Chondrocyte (in vitro differentiated cells): ENCODE data around the gene PCDHAC1. TPM values are rescaled to one million over a fixed set of nuclear protein-coding genes. Genes with fewer than 3 reads are reported as not detected.

ENCODE experiments used
- DNase-seq: peaks from one replicate; pipeline ENCODE4 v3.0.0; 2021; ENCODE audit warnings: mixed read lengths, low spot score
- H3K27ac Mint-ChIP-seq: one replicate; pipeline ENCODE4 v1.8.0; 2021; ENCODE audit warnings: mild to moderate bottlenecking, moderate library complexity, mixed read lengths; ENCODE audit not compliant: unreplicated experiment
- H3K27me3 Mint-ChIP-seq: 2 replicates; pipeline ENCODE4 v1.8.0; 2021; ENCODE audit warnings: low read depth, mixed read lengths
- H3K36me3 Mint-ChIP-seq: 2 replicates; pipeline ENCODE4 v1.8.0; 2021; ENCODE audit warnings: low read depth, mixed read lengths
- H3K4me1 Mint-ChIP-seq: 2 replicates; pipeline ENCODE4 v1.8.0; 2021; ENCODE audit warnings: low read depth, mild to moderate bottlenecking, mixed read lengths
- H3K4me3 Mint-ChIP-seq: one replicate; pipeline ENCODE4 v1.8.0; 2021; ENCODE audit warnings: mild to moderate bottlenecking, moderate library complexity, mixed read lengths; ENCODE audit not compliant: unreplicated experiment
- H3K9me3 Mint-ChIP-seq: 2 replicates; pipeline ENCODE4 v1.8.0; 2021; ENCODE audit warnings: low read depth, mixed read lengths
- total RNA-seq: library from RNA; stranded (reverse); gene quantifications from 3 replicates; pipeline ENCODE4 v1.2.1, GENCODE V29; 2021
- TF ChIP-seq, protein P1 (sequence below): fragments of 200-600 bp; sonication (generic); IDR thresholded peaks from 2 replicates; pipeline ENCODE4 v1.5.0; 2021; ENCODE audit warnings: antibody characterized with exemption, mild to moderate bottlenecking, moderate library complexity

Gene PCDHAC1
- total RNA-seq, 1 donor from 2014 or later = 7.2 TPM

DNA sequence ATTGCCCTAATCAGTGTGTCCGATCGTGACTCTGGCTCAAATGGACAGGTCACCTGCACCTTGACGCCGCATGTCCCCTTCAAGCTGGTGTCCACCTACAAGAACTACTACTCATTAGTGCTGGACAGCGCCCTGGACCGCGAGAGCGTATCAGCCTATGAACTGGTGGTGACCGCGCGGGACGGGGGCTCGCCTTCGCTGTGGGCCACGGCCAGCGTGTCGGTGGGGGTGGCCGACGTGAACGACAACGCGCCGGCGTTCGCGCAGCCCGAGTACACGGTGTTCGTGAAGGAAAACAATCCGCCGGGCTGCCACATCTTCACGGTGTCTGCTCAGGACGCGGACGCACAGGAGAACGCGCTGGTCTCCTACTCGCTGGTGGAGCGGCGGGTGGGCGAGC is 42.7 kb upstream of the PCDHAC1 start:
- TF ChIP-seq, protein P1, sequence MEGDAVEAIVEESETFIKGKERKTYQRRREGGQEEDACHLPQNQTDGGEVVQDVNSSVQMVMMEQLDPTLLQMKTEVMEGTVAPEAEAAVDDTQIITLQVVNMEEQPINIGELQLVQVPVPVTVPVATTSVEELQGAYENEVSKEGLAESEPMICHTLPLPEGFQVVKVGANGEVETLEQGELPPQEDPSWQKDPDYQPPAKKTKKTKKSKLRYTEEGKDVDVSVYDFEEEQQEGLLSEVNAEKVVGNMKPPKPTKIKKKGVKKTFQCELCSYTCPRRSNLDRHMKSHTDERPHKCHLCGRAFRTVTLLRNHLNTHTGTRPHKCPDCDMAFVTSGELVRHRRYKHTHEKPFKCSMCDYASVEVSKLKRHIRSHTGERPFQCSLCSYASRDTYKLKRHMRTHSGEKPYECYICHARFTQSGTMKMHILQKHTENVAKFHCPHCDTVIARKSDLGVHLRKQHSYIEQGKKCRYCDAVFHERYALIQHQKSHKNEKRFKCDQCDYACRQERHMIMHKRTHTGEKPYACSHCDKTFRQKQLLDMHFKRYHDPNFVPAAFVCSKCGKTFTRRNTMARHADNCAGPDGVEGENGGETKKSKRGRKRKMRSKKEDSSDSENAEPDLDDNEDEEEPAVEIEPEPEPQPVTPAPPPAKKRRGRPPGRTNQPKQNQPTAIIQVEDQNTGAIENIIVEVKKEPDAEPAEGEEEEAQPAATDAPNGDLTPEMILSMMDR = no peak
- no peak overlapping the region for H3K4me3 Mint-ChIP-seq
- H3K27me3 Mint-ChIP-seq = no peaks in the 10 kb centered on the region
- peaks cover 15% of the 10 kb centered on the region for H3K9me3 Mint-ChIP-seq
- peak; percentile 84 for DNase-seq
- H3K4me1 Mint-ChIP-seq = peaks cover 9% of the 10 kb centered on the region
- H3K27ac Mint-ChIP-seq = no peak overlapping the region
- H3K36me3 Mint-ChIP-seq = peaks cover 27% of the 10 kb centered on the region

DNA sequence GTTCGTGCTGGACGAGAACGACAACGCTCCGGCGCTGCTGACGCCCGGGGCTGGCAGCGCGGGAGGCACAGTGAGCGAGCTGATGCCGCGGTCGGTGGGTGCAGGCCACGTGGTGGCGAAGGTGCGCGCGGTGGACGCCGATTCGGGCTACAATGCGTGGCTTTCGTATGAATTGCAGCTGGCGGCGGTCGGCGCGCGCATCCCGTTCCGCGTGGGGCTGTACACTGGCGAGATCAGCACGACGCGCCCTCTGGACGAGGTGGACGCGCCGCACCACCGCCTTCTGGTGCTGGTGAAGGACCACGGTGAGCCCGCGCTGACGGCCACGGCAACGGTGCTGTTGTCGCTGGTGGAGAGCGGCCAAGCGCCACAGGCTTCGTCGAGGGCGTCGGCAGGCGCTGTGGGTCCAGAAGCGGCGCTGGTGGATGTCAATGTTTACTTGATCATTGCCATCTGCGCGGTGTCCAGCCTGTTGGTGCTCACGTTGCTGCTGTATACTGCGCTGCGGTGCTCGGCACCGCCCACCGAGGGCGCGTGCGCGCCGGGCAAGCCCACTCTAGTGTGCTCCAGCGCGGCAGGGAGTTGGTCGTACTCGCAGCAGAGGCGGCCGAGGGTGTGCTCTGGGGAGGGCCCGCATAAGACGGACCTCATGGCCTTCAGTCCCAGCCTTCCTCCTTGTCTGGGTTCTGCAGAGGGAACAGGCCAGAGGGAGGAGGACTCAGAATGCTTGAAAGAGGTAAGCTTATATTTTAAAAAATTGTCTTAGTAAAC is 42.0 kb upstream of the PCDHAC1 start:
- H3K36me3 Mint-ChIP-seq = peaks cover 24% of the 10 kb centered on the region
- TF ChIP-seq, protein P1 = no peak
- DNase-seq = peak; percentile 90

DNA sequence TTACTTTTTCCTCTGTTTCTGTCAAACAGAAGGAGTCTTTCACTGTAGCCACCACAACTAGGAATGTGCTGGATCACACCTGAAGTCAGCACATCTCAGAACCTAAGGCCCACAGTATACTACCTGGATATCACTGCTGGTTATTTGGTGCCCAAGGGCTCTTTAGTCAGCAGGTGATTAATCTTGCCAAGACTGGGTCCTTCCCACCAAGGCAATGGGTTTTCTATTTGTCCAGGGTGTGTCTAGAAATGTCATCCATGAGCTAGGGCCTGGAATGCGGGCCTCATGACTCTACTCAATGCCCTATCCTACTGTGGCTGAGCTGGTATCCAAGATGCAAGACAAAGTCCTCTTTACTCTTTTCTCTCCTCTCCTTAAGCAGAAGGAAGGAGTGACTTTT is 9.8 kb upstream of the PCDHAC1 start:
- Mint-ChIP-seq H3K4me1 (no peaks in the 10 kb centered on the region), H3K36me3 (peaks cover 2% of the 10 kb centered on the region), H3K4me3 (no peak overlapping the region), H3K9me3 (peaks cover 14% of the 10 kb centered on the region), H3K27ac (no peak overlapping the region), H3K27me3 (no peaks in the 10 kb centered on the region)
- TF ChIP-seq, protein P1 = no peak
- DNase-seq = no peak

More for the DNA sequence above, 42.0 kb upstream of the PCDHAC1 start:
- H3K4me1 Mint-ChIP-seq = peaks cover 6% of the 10 kb centered on the region
- no peaks in the 10 kb centered on the region for H3K27me3 Mint-ChIP-seq
- peaks cover 15% of the 10 kb centered on the region for H3K9me3 Mint-ChIP-seq
- H3K27ac Mint-ChIP-seq = no peak overlapping the region
- no peak overlapping the region for H3K4me3 Mint-ChIP-seq

DNA sequence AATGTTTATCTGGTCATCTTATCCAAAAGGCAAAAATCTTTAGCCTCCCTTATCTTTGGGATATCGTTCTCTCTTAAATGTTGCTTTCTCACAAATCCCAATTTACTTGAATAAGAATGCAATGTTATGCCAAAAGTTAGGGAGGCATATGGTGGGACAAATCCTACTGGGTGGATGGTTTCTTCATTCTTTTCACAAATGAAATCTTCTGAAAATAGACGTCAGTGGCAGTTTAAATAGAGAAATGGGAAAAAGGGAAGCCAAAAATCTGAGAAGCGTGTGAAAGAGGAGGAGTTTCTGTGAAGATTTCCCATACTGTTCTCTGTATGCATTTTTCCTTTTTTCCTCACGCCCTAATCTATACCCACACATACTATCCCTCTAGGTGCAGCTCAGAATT is 2.5 kb upstream of the PCDHAC1 start:
- TF ChIP-seq, protein P1 = no peak
- DNase-seq = no peak
- H3K36me3 Mint-ChIP-seq = no peaks in the 10 kb centered on the region
- no peaks in the 10 kb centered on the region for H3K27me3 Mint-ChIP-seq
- H3K4me1 Mint-ChIP-seq = peaks cover 18% of the 10 kb centered on the region
- H3K9me3 Mint-ChIP-seq = no peaks in the 10 kb centered on the region
- no peak overlapping the region for H3K27ac Mint-ChIP-seq
- H3K4me3 Mint-ChIP-seq = no peak overlapping the region

DNA sequence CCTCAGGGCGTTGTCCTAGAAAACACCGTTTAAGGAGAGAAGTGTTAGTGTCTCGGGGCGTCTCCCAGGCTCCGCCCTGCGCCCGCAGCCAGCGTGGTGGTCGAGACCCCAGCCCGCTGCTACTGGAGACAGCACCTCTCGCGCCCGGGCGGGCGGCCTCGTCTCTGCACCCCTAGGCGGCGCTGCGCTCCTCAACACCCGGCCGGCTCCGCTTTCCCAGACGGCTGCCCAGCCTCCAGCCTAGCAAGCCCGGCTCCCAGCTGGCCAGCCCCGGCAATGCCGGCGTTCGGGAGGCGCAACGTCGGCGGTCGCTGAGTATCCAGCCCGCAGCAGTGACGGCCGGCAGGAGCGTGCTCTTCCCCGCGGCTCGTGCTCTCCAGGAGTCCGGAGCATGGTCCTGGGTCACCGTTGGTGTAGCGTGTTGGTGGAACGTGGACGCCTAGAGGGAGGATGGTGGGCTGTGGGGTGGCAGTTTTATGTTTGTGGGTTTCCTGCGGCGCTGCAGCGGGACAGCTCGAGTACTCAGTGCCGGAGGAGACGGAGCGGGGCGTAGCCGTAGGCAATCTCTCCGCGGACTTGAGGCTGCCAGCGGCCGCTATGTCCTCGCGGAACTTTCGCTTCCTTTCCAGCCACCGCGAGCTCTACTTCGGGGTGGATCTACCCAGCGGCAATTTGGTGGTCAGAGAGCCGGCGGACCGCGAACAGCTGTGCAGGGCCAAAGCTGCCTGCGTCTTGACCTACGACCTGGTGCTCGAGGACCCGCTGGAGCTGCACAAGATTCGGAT is 536 bp downstream of the PCDHAC1 start:
- Mint-ChIP-seq H3K36me3 (no peaks in the 10 kb centered on the region), H3K9me3 (no peaks in the 10 kb centered on the region), H3K27me3 (no peaks in the 10 kb centered on the region), H3K4me1 (peaks cover 18% of the 10 kb centered on the region), H3K27ac (peak overlapping the region; percentile 86), H3K4me3 (peak overlapping the region; percentile 80)
- peak; percentile 97 for DNase-seq
- TF ChIP-seq, protein P1 = peak; percentile 99
